ENCODE measurements around the gene MAML1. TPM values are rescaled to one million over a fixed set of nuclear protein-coding genes. Genes with fewer than 3 reads are reported as not detected.

Gene MAML1
- total RNA-seq, 4 donors from 2014 or later: 27.0 to 38.1 (median 31.9) TPM

DNA sequence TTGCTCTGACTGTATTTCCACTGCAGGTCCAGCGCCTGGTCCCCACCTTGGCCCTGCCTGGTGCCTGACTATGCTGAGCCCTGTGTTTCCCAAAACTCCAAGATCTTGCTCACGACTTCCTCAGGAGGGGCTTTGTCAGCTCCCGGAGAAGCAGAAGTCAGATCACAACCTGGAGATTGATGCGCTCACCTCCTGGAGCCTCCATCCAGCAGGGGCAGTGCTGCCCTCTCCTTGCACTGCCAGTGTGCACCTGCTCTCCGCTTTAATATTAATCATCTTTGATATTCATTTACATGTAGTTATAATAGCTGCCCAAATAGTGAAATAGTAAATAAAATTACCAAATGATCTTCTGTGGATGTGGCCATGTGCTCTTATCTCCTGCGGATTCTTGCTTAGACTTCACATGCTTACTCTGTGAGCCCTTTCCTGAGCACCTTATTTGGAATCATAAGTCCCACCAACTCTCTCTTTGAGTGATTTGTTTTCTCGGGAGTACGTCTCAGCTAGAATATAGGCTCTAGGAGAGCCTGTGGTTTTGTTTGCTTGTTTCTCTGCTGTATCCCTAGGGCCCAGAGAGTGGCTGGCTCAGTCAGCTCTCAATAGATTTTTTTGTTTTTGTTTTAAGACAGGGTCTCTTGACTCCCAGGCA, 17.4 kb downstream of the MAML1 start:
- H3K4me3 ChIP-seq: no peak overlapping the region
- H3K9me3 ChIP-seq: no peaks in the 10 kb centered on the region
- H3K27ac ChIP-seq: no peak overlapping the region
- WGBS, 2 donors: 77 to 78% methylated on average over 8 of the region's 8 CpGs
- H3K4me1 ChIP-seq: peaks cover 0 to 21% (median 5%) of the 10 kb centered on the region in 4 donors
- H3K27me3 ChIP-seq: no peaks in the 10 kb centered on the region
- DNase-seq (ENCODE audit: low spot score in 2 of 2): no peak
- TF ChIP-seq, protein P1, sequence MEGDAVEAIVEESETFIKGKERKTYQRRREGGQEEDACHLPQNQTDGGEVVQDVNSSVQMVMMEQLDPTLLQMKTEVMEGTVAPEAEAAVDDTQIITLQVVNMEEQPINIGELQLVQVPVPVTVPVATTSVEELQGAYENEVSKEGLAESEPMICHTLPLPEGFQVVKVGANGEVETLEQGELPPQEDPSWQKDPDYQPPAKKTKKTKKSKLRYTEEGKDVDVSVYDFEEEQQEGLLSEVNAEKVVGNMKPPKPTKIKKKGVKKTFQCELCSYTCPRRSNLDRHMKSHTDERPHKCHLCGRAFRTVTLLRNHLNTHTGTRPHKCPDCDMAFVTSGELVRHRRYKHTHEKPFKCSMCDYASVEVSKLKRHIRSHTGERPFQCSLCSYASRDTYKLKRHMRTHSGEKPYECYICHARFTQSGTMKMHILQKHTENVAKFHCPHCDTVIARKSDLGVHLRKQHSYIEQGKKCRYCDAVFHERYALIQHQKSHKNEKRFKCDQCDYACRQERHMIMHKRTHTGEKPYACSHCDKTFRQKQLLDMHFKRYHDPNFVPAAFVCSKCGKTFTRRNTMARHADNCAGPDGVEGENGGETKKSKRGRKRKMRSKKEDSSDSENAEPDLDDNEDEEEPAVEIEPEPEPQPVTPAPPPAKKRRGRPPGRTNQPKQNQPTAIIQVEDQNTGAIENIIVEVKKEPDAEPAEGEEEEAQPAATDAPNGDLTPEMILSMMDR (IDR thresholded peaks at IDR 0.05): no peak
- no peak for TF ChIP-seq EP300 (IDR thresholded peaks at IDR 0.05)
- no peak for TF ChIP-seq POLR2A (IDR thresholded peaks at IDR 0.05)
- H3K36me3 ChIP-seq: peaks cover 0 to 5% (median 0%) of the 10 kb centered on the region in 3 donors

DNA sequence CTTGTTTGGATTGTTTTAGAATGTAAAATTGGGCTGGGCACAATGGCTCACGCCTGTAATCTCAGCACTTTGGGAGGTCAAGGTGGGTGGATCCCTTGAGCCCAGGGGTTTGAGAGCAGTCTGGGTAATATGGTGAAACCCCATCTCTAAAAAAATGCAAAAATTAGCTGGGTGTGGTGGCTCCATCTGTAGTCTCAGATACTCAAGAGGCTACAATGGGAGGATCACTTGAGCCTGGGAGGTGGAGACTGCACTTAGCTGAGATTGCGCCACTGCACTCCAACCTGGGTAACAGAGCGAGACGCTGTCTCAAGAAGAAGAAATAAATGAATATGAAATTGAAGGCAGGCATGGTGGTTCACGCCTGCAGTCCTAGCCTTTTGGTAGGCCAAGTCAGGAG, 21.3 kb downstream of the MAML1 start:
- H3K4me1 ChIP-seq: peaks cover 0 to 25% (median 8%) of the 10 kb centered on the region in 4 donors
- H3K36me3 ChIP-seq: peaks cover 0 to 5% (median 0%) of the 10 kb centered on the region in 3 donors
- no peak overlapping the region for H3K4me3 ChIP-seq
- no peak overlapping the region for H3K27ac ChIP-seq
- no peaks in the 10 kb centered on the region for H3K27me3 ChIP-seq
- WGBS, 2 donors: 88 to 95% methylated on average over 5 of the region's 5 CpGs
- no peak for DNase-seq (ENCODE audit: low spot score in 2 of 2)
- no peaks in the 10 kb centered on the region for H3K9me3 ChIP-seq
- TF ChIP-seq POLR2A (IDR thresholded peaks at IDR 0.05): no peak
- TF ChIP-seq EP300 (IDR thresholded peaks at IDR 0.05): no peak
- TF ChIP-seq, protein P1 (IDR thresholded peaks at IDR 0.05): no peak

- WGBS, 2 donors: 38 to 49% methylated on average over 2 of the region's 2 CpGs
- no peak overlapping the region for H3K27ac ChIP-seq
- no peaks in the 10 kb centered on the region for H3K9me3 ChIP-seq
- no peaks in the 10 kb centered on the region for H3K27me3 ChIP-seq
- H3K4me3 ChIP-seq: no peak overlapping the region
- TF ChIP-seq, protein P1 (IDR thresholded peaks at IDR 0.05): no peak
- TF ChIP-seq EP300 (IDR thresholded peaks at IDR 0.05) (no peak), POLR2A (IDR thresholded peaks at IDR 0.05) (no peak)
- no peak for DNase-seq (ENCODE audit: low spot score in 2 of 2)
- peaks cover 0 to 34% (median 8%) of the 10 kb centered on the region in 4 donors for H3K4me1 ChIP-seq
- peaks cover 0 to 5% (median 0%) of the 10 kb centered on the region in 3 donors for H3K36me3 ChIP-seq
Observed at GRCh38 chr5:179755022-179755421, 22.4 kb downstream of the MAML1 start.

DNA sequence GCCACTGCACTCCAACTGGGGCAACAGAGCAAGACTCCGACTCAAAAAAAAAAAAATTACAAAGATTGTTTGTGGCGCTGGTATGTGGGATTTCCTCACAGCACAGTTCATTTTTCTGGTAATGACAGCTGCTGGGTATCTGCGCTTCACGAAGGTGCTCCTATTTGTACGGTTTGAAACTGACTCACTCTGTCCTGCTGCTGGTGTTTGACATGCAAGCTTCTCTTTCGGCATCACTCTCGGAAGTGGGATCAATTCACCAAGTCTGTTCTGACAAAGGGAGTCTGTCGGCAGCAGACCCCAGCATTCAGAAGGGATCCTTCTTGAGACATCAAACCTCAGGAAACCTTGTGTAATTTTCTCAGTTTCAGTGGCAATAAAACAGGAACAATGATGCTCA, 26.3 kb downstream of the MAML1 start:
- no peak for DNase-seq (ENCODE audit: low spot score in 2 of 2)
- Histone ChIP-seq H3K9me3 (no peaks in the 10 kb centered on the region), H3K36me3 (no peaks in the 10 kb centered on the region), H3K4me3 (no peak overlapping the region), H3K4me1 (peaks cover 6 to 63% (median 30%) of the 10 kb centered on the region in 4 donors), H3K27ac (no peak overlapping the region), H3K27me3 (no peaks in the 10 kb centered on the region)
- WGBS, 2 donors: 62 to 78% methylated on average over 8 of the region's 8 CpGs
- TF ChIP-seq, protein P1 (IDR thresholded peaks at IDR 0.05): no peak
- TF ChIP-seq POLR2A (IDR thresholded peaks at IDR 0.05) (no peak), EP300 (IDR thresholded peaks at IDR 0.05) (no peak)
